GM21576 (cell line): ENCODE data around the gene GPN1.
"Not testable (repeated sequence)": the region's sequence is repeated elsewhere in the genome, so short reads cannot be mapped to it uniquely, and the experiment has no call there.

Experiments used
- ATAC-seq: cut with Tn5 transposase; IDR thresholded peaks from one replicate; pipeline ENCODE4 v1.9.1; 2021; ENCODE audit warnings: mild to moderate bottlenecking, moderate library complexity; ENCODE audit not compliant: unreplicated experiment

GPN1 gene

DNA sequence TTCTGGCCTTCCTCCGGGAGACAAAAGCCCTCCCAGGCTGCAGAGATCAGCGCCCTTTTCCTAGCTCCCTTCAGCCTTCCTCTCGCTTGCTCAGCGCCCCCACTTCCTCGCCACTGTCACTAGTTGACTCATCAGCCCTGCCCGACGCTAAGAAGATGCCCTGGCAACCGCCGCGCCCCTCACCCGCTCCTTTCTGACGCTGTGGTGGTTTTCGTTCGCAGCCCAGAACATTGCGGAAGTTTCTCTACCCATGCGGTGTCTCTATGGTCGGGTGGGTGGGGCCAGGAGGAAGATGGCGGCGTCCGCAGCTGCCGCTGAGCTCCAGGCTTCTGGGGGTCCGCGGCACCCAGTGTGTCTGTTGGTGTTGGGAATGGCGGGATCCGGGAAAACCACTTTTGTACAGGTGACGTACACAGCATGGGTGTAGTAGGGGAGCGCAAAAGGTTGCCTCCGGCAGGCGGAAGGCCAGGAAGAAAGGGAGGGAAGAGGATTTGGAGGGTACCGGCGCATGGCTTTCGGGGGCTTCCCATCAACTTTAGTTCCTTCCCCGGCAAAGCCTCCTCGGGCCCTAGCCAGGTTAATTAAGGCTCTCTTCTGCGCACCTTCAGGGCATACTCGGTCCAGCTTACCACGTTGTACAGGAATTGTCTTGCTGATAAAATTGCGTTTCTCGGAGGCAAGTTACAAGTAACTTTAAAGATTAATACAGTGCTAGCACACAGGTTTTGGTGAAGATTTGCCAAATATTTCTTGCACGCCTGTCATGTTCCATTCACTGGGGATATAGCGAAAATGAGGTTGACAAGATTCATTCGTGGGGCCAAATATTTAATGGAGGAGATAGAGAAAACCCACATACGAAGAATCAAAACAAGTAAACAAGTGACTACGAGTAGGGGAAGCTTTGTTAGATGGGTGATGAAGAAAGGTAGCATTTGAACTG, at the start of gene GPN1, which contains the start of gene CCDC121:
TSS of gene GPN1 (plus strand) at position 284 of the 943 bp plus-strand sequence. CDS start at position 293, 9 bp downstream.
TSS of gene CCDC121 (minus strand) at position 246 of the 943 bp plus-strand sequence. CDS start 1,213 bp downstream, outside the sequence.
- ATAC-seq: peak; percentile 96

- no peak for ATAC-seq
These were observed 47.3 kb upstream of the GPN1 start for GRCh38 chr2:27581417-27582128.

DNA sequence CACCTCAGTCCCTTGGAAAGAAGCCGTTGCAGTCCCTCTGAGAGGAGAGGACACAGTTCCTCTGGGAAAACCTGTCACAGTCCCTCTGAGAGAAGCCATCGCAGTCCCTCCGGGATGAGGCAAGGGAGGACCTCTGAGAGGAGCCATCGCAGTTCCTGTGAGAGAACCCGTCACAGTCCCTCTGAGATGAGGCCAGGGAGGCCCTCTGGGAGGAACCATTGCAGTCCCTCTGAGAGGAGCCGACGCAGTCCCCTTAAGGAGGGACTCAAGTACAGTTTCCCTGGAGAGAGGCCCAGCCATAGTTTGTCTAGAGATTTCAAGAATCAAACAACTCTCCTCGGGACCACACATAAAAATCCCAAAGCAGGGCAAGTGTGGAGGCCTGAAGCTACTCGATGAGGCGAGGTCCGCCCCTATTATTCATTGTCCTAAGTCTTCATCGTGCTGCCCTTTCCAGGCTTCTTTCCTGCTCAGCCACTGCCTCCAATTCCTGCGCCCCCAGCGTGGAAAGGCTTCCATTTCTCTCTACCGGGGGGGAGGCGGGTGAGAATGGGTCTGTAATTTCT, 46.6 kb upstream of the GPN1 start:
- ATAC-seq: peak; percentile 5

GRCh38 chr2:27582695-27583389, 46.0 kb upstream of the GPN1 start, which contains the start of gene ZNF512:
TSS of gene ZNF512 (plus strand) at chr2:27583042. CDS start at chr2:27583113, 71 bp downstream.
- ATAC-seq: peak; percentile 92

DNA sequence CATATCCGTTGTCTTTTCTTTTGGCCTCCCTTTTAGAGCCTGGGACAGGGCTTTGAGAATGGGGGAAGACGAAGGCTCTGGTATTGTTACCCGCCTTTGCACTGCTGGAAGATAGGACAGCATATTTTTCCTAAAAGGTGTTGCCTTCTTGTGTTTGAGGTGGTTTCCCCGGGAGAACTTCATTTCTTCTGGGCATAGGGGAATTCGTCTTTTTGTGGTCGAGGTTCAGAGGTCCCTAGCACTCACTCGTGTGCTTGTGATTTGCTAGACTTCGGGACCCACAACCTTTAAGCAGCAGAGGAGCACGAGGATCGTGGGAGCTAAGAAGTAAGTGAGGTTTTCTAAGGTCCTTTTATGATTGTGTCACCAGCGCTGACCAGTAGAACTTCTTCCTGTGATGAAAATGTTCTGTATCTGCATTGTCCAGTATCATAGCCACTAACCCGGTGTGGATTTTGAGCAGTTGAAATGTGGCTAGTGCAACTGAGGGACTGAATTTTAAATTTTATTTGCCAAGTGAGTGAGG, 45.4 kb upstream of the GPN1 start:
- no peak for ATAC-seq

GRCh38 chr2:27584597-27584996, 44.3 kb upstream of the GPN1 start:
- ATAC-seq: no peak

GRCh38 chr2:27587025-27587424, 41.8 kb upstream of the GPN1 start:
- ATAC-seq: no peak

- ATAC-seq: no peak
These were observed 40.5 kb upstream of the GPN1 start for GRCh38 chr2:27588308-27588707.

DNA sequence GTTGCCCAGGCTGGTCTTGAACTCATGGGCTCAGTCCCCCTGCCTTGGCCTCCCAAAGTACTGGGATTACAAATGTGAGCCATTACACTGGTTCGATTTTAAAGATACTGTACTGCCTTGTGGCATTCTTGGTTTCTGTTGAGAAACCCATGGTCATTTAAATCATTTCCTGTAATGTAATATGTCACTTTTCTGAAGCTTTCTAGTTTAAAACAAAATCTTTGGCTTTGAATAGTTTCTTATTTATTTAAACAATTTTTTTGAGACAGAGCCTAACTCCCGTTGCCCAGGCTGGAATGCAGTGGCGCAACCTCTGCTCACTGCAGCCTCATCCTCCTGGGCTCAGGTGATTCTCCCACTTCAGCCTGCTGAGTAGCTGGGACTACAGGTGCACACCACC, 37.1 kb upstream of the GPN1 start:
- ATAC-seq: no peak

DNA sequence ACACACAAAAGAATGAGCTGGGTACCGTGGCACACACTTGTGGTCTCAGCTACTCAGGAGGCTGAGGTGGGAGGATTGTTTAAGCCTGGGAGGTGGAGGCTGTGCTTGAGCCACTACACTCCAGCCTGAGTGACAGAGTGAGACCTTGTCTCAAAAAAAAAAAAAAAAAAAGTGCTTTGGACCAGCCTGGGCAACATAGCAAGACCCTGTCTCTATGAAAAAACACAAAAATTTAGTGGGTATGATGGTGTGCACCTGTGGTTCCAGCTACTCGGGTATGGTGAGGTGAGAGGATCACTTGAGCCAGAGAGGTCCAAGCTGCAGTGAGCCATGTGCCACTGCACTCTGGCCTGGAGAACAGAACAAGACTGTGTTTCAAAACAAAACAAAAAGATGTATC, 35.6 kb upstream of the GPN1 start:
- ATAC-seq: no peak

DNA sequence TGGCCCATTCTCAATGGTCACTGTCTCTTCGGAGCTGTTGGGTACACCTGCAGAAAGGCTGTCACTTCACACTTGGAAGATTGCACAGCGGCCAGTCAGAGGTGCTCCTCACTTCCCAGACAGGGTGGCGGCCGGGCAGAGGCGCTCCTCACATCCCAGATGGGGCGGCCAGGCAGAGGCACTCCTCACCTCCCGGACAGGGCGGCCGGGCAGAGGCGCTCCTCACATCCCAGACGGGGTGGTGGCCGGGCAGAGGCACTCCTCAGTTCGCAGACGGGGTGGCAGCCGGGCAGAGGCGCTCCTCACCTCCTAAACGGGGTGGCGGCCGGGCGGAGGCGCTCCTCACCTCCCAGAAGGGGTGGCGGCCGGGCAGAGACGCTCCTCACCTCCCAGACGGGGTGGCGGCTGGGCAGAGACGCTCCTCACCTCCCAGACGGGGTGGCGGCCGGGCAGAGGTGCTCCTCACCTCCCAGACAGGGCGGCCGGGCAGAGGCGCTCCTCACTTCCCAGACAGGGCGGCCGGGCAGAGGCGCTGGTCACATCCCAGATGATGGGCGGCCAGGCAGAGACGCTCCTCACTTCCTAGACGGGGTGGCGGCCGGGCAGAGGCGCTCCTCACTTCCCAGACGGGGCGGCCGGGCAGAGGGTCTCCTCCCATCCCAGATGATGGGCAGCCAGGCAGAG, 34.7 kb upstream of the GPN1 start:
- ATAC-seq: not testable (repeated sequence)

DNA sequence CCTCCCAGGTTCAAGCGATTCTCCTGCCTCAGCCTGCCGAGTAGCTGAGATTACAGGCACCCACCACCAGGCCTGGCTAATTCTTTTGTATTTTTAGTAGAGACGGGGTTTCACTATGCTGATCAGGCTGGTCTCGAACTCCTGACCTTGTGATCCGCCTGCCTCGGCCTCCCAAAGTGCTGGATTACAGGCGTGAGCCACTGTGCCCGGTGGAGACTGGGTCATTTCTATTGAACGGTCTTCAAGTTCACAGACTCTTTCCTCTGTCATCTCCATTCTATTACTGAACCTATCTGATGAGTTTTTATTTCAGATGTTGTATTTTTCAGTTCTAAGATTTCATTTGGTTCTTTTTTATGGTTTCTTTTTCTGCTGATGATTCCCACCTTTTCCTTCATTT, 33.4 kb upstream of the GPN1 start:
- ATAC-seq: not testable (repeated sequence)

DNA sequence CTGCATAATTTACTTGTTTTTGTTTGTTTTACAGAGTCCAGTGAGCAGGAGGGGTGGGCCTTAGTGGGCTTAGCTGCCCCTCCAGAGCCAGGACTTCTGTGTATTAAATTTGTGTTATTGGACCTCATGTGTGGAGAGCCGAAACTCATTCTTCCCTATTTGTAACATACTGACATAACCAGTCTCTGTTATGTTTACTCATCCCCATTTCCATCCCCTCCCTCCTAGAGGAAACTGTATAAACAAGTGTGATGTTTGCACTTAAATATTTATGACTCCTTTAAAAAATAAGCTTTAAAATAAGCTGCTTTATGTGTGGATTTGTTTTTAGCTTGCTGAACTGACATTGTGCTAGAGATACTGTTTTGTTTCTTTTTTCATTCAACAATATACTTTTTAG, 32.2 kb upstream of the GPN1 start:
- no peak for ATAC-seq

DNA sequence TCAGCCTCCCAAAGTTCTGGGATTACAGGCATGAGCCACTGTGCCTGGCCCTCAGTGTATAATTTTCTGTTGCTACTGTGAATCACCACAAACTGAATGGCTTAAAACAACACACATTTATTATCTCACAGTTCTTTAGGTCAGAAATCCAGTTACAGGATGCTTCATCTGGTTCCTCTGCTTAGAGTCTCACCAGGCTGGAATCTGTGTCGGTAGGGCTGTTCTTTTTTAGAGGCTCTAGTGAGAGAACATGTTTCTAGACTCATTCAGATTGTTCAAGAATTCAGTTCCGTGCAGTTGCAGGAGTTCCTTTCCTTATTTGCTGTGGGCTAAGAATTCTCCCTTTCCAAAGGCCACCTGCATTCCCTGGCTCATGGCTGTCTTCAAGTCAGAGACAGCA, 22.2 kb upstream of the GPN1 start:
- ATAC-seq: no peak

DNA sequence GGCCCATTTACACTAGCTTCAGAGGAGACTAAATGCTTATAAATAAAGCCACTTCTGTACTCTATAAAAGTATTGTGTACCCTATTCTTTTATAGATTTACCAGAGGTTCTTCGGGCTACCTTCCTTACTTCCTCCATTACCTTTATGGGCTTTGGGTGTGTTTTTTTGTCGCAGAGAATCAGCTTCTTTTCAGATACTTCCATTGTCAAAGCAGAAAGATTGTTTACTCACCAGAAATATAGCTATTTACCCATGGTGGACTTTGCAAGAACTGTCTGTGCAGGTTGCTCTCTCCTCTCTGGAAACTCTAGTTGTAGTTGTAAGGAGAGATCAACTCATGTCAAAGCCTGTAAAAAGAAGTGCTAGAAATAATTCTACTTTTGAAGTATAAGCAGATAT, 14.9 kb upstream of the GPN1 start:
- ATAC-seq: no peak

- ATAC-seq: no peak
These were observed 13.5 kb upstream of the GPN1 start for GRCh38 chr2:27615316-27615715.

DNA sequence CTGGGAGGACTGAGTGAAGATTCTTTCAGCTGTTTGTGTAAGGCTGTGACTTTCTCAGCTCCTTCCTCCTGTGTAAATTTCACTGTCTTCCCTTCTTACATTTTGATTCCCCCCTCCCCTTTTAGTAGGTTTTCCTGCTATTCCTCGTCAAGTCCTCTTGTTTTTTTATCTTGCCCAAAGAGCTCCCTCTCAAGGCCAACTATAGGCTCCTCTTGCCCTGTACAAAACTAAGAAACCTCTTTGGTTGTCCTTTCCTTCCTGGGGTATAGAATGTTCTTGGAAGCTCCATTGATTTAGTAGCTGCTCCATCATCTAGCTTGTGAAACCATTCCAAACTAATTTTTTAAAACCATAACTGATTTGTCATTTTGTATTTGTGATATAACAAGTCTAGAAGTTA, 7.3 kb upstream of the GPN1 start:
- ATAC-seq: no peak

DNA sequence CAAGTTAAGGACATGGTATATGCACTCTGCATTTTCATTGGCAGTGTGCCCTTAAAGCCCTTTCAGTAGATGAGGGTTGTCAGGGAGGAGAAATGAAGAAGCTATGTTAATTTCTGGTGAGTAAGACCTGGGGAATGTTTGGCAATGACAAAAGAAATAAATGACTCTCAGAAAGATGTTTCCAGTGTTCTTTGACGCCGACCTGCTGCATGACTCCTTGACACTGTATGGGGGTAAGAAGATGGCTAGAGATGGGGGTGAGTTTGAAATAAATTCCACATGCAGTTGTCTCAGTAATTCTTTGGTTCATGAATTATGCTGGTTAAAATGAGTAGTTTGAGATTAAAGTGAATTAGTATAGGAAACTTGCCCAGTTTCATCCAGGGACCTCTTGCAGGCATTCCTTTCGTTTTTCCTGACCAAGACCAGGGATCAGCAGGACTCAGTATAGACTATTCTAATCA, 5.9 kb upstream of the GPN1 start:
- no peak for ATAC-seq

DNA sequence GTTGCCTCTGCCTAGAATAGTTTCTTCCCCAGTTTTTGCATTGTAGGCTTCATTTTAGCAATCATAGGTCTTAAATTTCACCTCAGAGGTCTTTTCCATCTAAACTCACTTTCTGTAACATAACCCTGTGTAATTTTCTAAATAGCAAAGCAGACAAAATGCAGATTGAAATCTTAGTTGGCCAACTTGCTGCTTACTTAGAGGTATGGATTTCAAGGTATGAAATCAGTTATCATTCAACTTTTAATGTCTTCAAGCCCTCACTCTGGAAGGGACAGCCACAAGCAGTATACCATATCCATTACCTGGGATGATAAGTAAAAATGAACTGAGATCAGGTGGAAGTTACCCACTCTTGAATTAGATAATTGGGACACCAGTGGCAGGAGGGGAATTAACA, 3.9 kb upstream of the GPN1 start:
- ATAC-seq: no peak

- ATAC-seq: not testable (repeated sequence)
These were observed 2.5 kb upstream of the GPN1 start for GRCh38 chr2:27626323-27626722.
